Articular chondrocyte of knee joint (primary cell): ENCODE data around the gene GRIN3A. TPM values are rescaled to one million over a fixed set of nuclear protein-coding genes. Genes with fewer than 3 reads are reported as not detected.

ENCODE experiments used
- total RNA-seq: library from RNA; depleted of rRNA; stranded (reverse); fragments of >200 nt; gene quantifications from 2 replicates; pipeline ENCODE4 v1.2.3, GENCODE V29; 2012

Gene GRIN3A
- total RNA-seq: under 0.01 TPM in 2 replicates

DNA sequence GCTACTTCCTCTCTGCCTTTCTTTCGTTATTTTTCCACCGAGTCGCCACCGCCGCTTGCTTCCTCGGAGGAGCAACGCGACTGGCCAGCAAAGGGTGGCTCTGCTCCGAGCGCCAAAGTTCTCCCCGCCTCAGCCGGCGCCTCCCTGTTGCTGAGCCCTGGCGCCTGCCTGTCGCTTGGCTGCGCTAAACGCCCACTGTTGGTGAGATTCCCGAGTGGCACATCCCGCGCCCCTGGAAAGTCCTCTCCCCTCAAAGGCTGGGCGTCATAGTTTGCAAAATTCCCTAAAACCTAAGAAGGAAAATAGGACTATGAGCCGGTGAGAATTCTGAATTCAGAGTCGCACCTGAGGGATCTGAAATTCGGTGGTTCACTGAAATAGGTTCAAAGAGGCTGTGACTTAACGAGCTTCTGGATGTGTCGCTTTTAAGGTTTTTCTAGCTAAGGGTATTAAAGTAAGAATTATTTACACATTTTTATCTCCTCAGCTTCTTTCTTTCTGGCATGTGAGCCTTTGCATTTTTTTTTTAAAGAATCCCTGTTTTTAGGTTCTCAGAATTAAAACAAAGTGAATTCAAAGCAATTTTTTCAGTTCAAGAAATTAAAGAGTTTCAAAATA is at the start of gene GRIN3A:
TSS of gene GRIN3A (minus strand) at position 82 of the 618 bp plus-strand sequence. CDS start 668 bp downstream, outside the sequence.

DNA sequence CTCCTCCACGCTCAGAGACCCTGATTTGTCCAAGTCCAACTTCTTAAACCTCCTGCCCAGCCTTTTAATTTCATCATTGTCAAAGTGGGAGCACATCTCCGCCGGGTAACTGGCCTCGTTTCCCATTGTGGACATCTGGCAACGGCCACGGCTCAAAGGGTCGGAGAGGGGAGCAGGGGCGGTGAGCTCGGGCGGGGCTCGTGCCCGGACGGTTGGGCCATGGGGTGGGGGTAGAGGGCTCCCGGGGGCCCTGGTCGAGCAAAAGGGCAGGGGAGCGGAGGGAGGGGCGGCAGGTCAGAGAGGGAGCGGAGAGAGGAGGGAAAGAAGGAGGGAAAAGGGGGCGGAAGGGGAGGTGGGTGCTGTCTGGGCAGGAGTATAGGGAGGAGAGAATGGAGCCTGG is 143.7 kb downstream of the GRIN3A start, which contains the start of gene PPP3R2:
TSS of gene PPP3R2 (minus strand) at position 174 of the 400 bp plus-strand sequence. CDS start at position 126, 48 bp downstream.

DNA sequence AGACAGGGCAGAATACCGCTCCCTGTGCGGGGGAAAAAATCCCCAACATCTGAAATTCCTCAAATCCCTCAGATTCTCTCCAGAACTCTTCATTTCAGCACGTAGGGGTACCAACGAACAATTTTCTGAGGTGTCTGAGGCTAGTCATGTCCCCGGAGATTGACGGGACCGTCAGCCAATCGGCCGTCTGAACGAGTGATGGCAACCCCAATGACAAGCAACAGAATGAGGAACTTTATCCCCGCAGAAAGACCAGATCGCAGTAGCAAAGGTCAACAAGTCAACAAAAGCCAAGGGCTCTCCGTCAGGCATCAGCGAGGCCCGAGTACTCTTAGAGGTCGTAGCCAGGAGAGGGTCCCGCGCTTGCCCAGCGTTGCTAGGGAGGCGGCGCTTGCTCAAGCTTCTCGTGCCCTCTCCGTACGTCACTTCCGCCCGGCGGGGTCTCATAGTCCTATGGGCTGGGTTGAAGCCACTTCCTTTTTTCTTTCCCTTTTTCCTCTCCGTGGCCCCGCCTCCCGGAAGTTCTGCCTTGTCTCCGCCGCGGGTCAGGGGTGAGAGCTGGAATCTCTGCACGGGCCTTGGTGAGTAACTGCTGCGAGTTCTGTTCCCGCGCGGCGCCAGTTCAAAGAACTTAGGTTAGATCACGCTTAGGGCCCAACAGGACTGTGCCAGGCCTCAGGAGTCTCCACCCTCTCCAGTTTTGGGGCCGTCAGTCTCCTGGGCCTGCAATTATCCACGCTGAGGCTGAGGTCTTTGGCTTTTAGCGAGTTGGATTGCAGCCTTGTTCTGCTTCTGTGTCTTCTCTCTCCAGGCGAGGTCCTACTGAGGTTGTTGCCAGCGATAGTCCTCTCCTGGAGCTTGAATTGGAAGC is 204.9 kb downstream of the GRIN3A start, which contains the start of gene RNF20:
TSS of gene RNF20 (plus strand) at position 520 of the 871 bp plus-strand sequence. CDS start 1,571 bp downstream, outside the sequence.

Other genes with a start within 250 kb of the GRIN3A start
- 24.6 and 37.0 TPM in 2 replicates for gene RNF20, start 204.8 kb downstream of the GRIN3A start, total RNA-seq
- not detected in 2 replicates for gene PPP3R2, start 143.7 kb downstream of the GRIN3A start, total RNA-seq